ENCODE results near the gene NHS.
"Not testable (repeated sequence)": the region's sequence is repeated elsewhere in the genome, so short reads cannot be mapped to it uniquely, and the experiment has no call there.

NHS gene

GRCh38 chrX:17441965-17442364, 67.0 kb downstream of the NHS start:
- DNase-seq (no peak), ATAC-seq (replicated peaks) (no peak)
- Mint-ChIP-seq H3K36me3 (ENCODE audit: insufficient read depth) (no peaks in the 10 kb centered on the region), H3K27me3 (no peaks in the 10 kb centered on the region), H3K27ac (no peak overlapping the region), H3K4me1 (ENCODE audit: low read depth in 2 of 2) (no peaks in the 10 kb centered on the region), H3K4me3 (no peak overlapping the region), H3K9me3 (no peaks in the 10 kb centered on the region)

- H3K27ac Mint-ChIP-seq: no peak overlapping the region
- no peak for DNase-seq
- H3K36me3 Mint-ChIP-seq (ENCODE audit: insufficient read depth): no peaks in the 10 kb centered on the region
- ATAC-seq (replicated peaks): no peak
- H3K9me3 Mint-ChIP-seq: no peaks in the 10 kb centered on the region
- no peaks in the 10 kb centered on the region for H3K4me1 Mint-ChIP-seq (ENCODE audit: low read depth in 2 of 2)
- no peaks in the 10 kb centered on the region for H3K27me3 Mint-ChIP-seq
- no peak overlapping the region for H3K4me3 Mint-ChIP-seq
Measured at GRCh38 chrX:17442898-17443297, 67.9 kb downstream of the NHS start.

- Mint-ChIP-seq H3K4me1 (ENCODE audit: low read depth in 2 of 2) (no peaks in the 10 kb centered on the region), H3K9me3 (no peaks in the 10 kb centered on the region), H3K36me3 (ENCODE audit: insufficient read depth) (no peaks in the 10 kb centered on the region), H3K4me3 (no peak overlapping the region), H3K27ac (no peak overlapping the region), H3K27me3 (no peaks in the 10 kb centered on the region)
- ATAC-seq (replicated peaks) (no peak), DNase-seq (no peak)
Measured at GRCh38 chrX:17443556-17443955, 68.6 kb downstream of the NHS start.

DNA sequence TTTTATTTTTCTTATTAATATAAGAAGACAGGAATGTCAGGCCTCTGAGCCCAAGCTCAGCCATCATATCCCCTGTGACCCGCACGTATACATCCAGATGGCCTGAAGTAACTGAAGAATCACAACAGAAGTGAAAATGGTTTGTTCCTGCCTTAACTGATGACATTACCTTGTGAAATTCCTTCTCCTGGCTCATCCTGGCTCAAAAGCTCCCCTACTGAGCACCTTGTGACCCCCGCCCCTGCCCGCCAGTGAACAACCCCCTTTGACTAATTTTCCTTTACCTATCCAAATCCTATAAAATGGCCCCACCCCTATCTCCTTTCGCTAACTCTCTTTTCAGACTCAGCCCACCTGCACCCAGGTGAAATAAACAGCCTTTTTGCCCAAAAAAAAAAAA, 71.3 kb downstream of the NHS start:
- not testable (repeated sequence) for ATAC-seq (replicated peaks); H3K27me3 Mint-ChIP-seq; H3K27ac Mint-ChIP-seq; H3K9me3 Mint-ChIP-seq; H3K4me3 Mint-ChIP-seq; H3K4me1 Mint-ChIP-seq (ENCODE audit: low read depth in 2 of 2); H3K36me3 Mint-ChIP-seq (ENCODE audit: insufficient read depth); DNase-seq

DNA sequence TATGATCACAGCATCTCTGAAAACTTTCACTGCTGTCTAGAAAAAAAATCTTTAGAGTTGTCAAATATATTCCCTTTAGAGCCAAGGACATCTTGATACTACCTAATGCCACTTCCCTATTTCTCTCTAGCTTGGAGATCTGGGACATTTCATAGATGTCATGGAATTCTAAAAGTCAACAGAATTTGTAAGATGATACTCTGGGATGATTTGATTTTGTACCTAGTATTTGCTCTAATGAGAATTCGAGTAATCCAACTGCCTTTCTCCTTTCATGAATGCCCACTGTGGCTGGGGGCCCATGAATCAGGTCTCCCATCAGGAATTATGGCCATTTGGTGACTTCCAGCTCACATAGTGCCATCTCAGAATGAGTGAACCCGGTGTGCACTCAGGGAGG, 73.2 kb downstream of the NHS start:
- Mint-ChIP-seq H3K4me1 (ENCODE audit: low read depth in 2 of 2) (no peaks in the 10 kb centered on the region), H3K9me3 (no peaks in the 10 kb centered on the region), H3K27ac (no peak overlapping the region), H3K27me3 (no peaks in the 10 kb centered on the region), H3K36me3 (ENCODE audit: insufficient read depth) (no peaks in the 10 kb centered on the region), H3K4me3 (no peak overlapping the region)
- ATAC-seq (replicated peaks) (no peak), DNase-seq (no peak)

GRCh38 chrX:17449866-17450265, 74.9 kb downstream of the NHS start:
- H3K27ac Mint-ChIP-seq: no peak overlapping the region

DNA sequence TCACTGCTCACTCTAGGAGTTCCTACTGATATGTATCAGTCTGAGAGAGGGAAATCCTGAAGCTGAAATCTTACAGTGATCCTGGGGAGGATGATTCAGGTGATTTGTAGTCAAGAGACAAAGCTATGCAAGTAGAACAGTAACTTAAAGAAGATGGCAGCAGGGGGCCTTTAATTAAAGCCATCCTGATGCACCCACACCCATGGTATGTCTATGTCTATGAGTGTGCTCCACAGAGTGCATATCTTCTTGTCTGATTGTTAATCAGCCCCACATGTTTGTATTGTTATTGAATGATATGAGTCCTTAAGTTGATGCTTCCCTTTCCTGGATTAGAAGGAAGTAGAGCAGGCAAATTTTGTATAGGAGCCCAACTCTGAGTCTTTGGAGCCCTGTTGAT, 78.8 kb downstream of the NHS start:
- H3K27me3 Mint-ChIP-seq: no peaks in the 10 kb centered on the region
- no peaks in the 10 kb centered on the region for H3K36me3 Mint-ChIP-seq (ENCODE audit: insufficient read depth)
- H3K9me3 Mint-ChIP-seq: no peaks in the 10 kb centered on the region
- no peak overlapping the region for H3K27ac Mint-ChIP-seq
- no peak overlapping the region for H3K4me3 Mint-ChIP-seq
- ATAC-seq (replicated peaks) (no peak), DNase-seq (no peak)
- no peaks in the 10 kb centered on the region for H3K4me1 Mint-ChIP-seq (ENCODE audit: low read depth in 2 of 2)

More at GRCh38 chrX:17449866-17450265, 74.9 kb downstream of the NHS start:
- H3K9me3 Mint-ChIP-seq: no peaks in the 10 kb centered on the region
- H3K4me3 Mint-ChIP-seq: no peak overlapping the region
- H3K4me1 Mint-ChIP-seq (ENCODE audit: low read depth in 2 of 2): no peaks in the 10 kb centered on the region
- H3K36me3 Mint-ChIP-seq (ENCODE audit: insufficient read depth): no peaks in the 10 kb centered on the region
- DNase-seq (no peak), ATAC-seq (replicated peaks) (no peak)
- no peaks in the 10 kb centered on the region for H3K27me3 Mint-ChIP-seq

DNA sequence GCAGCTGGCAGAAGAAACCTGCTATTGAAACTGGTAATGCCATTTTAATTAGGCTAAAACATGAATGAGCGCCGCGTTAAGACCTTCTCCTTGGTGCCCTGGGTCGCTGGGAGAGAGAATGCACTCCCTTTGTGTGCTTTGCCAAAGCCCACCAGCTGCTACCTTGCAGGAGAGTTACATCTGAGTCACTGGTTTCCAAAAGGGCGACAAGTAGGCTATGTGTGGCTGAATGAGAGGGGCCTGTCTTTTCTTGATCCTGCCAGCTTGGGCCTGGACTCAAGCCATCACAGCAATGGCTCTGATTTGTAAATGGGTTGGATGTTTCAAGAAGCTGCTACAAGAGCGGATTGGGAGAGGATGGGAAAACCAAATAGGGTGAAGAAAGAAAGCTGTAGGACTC, 81.5 kb downstream of the NHS start:
- Mint-ChIP-seq H3K9me3 (no peaks in the 10 kb centered on the region), H3K36me3 (ENCODE audit: insufficient read depth) (no peaks in the 10 kb centered on the region), H3K4me1 (ENCODE audit: low read depth in 2 of 2) (no peaks in the 10 kb centered on the region), H3K4me3 (no peak overlapping the region), H3K27ac (no peak overlapping the region), H3K27me3 (no peaks in the 10 kb centered on the region)
- DNase-seq: no peak
- no peak for ATAC-seq (replicated peaks)

GRCh38 chrX:17459008-17459611, 84.1 kb downstream of the NHS start:
- Mint-ChIP-seq H3K27me3 (no peaks in the 10 kb centered on the region), H3K4me3 (no peak overlapping the region), H3K9me3 (no peaks in the 10 kb centered on the region), H3K27ac (no peak overlapping the region), H3K4me1 (ENCODE audit: low read depth in 2 of 2) (no peaks in the 10 kb centered on the region), H3K36me3 (ENCODE audit: insufficient read depth) (no peaks in the 10 kb centered on the region)
- ATAC-seq (replicated peaks): no peak
- no peak for DNase-seq

DNA sequence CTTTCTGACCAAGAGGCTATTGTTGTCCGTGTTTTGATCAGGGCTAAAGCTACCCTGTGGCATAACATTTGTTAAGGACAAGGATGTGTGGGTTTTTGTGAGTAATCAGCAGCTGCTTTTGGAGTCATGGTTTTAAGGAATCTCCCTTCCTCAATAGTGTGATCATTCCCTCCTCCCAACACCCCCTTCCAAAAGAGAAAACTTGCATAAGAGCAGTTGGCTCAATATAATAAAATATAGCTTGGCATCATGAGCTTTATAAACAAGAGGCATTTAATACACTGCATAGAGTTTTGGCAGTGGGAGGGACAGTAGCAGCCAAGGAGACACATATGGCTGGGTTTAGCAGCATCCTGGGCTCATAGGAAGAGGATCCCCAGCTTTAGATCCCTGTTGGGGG, 84.7 kb downstream of the NHS start:
- DNase-seq (no peak), ATAC-seq (replicated peaks) (no peak)
- no peaks in the 10 kb centered on the region for H3K9me3 Mint-ChIP-seq
- no peaks in the 10 kb centered on the region for H3K4me1 Mint-ChIP-seq (ENCODE audit: low read depth in 2 of 2)
- H3K27ac Mint-ChIP-seq: no peak overlapping the region
- no peaks in the 10 kb centered on the region for H3K27me3 Mint-ChIP-seq
- H3K4me3 Mint-ChIP-seq: no peak overlapping the region
- H3K36me3 Mint-ChIP-seq (ENCODE audit: insufficient read depth): no peaks in the 10 kb centered on the region

GRCh38 chrX:17462881-17463280, 87.9 kb downstream of the NHS start:
- no peak for DNase-seq
- Mint-ChIP-seq H3K4me3 (no peak overlapping the region), H3K27me3 (no peaks in the 10 kb centered on the region), H3K36me3 (ENCODE audit: insufficient read depth) (no peaks in the 10 kb centered on the region), H3K4me1 (ENCODE audit: low read depth in 2 of 2) (no peaks in the 10 kb centered on the region), H3K9me3 (no peaks in the 10 kb centered on the region), H3K27ac (no peak overlapping the region)
- ATAC-seq (replicated peaks): no peak

DNA sequence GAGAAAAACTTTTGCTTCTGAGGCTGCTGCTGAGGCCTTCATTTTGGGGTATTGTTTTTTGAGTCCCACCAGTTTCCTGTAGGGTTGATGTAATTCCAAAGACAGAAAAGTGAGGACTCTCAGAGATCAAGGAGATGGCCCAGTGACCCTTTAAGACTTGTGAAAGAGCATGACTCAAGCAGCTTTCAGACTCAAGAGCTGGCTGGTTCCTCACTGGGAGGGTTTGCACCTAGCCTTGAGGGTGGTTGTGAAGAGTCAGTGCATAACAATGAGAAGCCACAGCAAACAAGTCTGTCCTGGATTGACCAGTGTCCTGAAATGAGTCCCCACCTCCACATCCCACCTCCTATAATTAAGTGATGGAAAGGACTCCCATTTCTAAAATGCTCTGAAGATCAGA, 89.2 kb downstream of the NHS start:
- DNase-seq: no peak
- Mint-ChIP-seq H3K27ac (no peak overlapping the region), H3K36me3 (ENCODE audit: insufficient read depth) (no peaks in the 10 kb centered on the region), H3K4me1 (ENCODE audit: low read depth in 2 of 2) (no peaks in the 10 kb centered on the region), H3K9me3 (no peaks in the 10 kb centered on the region), H3K4me3 (no peak overlapping the region), H3K27me3 (no peaks in the 10 kb centered on the region)
- ATAC-seq (replicated peaks): no peak

DNA sequence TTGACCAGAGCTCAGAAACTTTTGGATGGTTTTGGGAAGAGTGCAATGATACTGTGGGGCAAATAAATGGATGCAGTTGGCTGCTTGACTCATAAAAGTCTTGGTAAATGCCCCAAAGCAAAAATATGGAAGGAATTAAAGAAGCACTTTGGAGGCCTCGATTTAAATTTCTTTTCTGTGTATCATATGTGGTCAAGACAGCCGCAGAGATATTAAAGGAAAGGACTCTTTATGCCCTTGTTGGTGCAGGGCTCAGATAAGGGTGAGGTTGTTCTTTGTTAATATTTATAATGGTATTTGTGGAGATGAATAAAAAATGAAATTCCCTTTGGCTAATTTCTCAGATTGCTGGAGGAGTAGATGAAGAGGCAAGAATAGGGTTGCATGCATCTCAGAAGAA, 90.2 kb downstream of the NHS start:
- Mint-ChIP-seq H3K9me3 (no peaks in the 10 kb centered on the region), H3K4me3 (no peak overlapping the region), H3K27me3 (no peaks in the 10 kb centered on the region), H3K27ac (no peak overlapping the region), H3K36me3 (ENCODE audit: insufficient read depth) (no peaks in the 10 kb centered on the region), H3K4me1 (ENCODE audit: low read depth in 2 of 2) (no peaks in the 10 kb centered on the region)
- ATAC-seq (replicated peaks) (no peak), DNase-seq (no peak)

GRCh38 chrX:17465802-17466201, 90.8 kb downstream of the NHS start:
- no peak overlapping the region for H3K27ac Mint-ChIP-seq
- H3K4me1 Mint-ChIP-seq (ENCODE audit: low read depth in 2 of 2): no peaks in the 10 kb centered on the region
- no peak overlapping the region for H3K4me3 Mint-ChIP-seq
- H3K9me3 Mint-ChIP-seq: no peaks in the 10 kb centered on the region
- no peak for DNase-seq
- H3K36me3 Mint-ChIP-seq (ENCODE audit: insufficient read depth): no peaks in the 10 kb centered on the region
- no peak for ATAC-seq (replicated peaks)
- H3K27me3 Mint-ChIP-seq: no peaks in the 10 kb centered on the region

GRCh38 chrX:17470136-17470535, 95.1 kb downstream of the NHS start:
- no peaks in the 10 kb centered on the region for H3K27me3 Mint-ChIP-seq
- no peaks in the 10 kb centered on the region for H3K9me3 Mint-ChIP-seq
- no peak overlapping the region for H3K4me3 Mint-ChIP-seq
- ATAC-seq (replicated peaks): no peak
- no peak overlapping the region for H3K27ac Mint-ChIP-seq
- H3K4me1 Mint-ChIP-seq (ENCODE audit: low read depth in 2 of 2): no peaks in the 10 kb centered on the region
- H3K36me3 Mint-ChIP-seq (ENCODE audit: insufficient read depth): no peaks in the 10 kb centered on the region
- no peak for DNase-seq

Measured in effector memory CD8-positive, alpha-beta T cell (primary cell).